ENCODE data around the gene KCNK5. TPM values are rescaled to one million over a fixed set of nuclear protein-coding genes. Genes with fewer than 3 reads are reported as not detected.

KCNK5 gene
- total RNA-seq, 1 donor from 2014 or later: 0.87 TPM

DNA sequence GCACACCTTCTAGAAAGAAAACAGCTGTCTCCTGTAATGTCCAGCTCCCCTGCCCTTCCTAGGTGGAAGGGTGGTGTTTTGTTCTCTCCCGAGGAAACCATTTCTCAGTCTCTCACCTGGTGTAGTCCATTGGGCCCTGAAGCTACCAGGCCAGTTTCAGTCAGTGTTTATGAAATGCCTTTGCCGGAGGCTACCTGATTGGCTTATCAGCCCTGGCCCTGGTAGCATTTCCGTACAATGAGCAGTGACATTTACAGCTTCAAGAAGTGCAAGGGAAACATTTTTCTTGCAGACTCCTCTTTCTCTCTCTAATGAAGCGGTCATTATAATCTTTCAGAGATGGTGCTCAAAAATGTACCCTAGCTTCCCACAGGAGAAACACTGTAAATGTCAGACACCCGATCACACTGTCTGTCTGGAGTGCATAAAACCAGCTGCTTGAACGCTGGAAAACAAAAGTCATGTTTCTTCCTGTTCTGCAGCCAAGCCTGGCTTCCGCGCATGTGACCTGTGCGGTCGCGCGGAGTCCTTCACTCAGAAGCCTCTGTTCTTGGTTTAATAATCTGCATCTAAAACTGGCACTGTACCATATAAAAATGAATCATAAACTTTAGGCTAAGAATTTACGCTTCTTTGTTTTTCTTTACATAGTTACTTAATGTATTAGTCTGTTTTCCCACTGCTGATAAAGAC is 85.9 kb downstream of the KCNK5 start:
- no peak for DNase-seq (ENCODE audit: low spot score)

DNA sequence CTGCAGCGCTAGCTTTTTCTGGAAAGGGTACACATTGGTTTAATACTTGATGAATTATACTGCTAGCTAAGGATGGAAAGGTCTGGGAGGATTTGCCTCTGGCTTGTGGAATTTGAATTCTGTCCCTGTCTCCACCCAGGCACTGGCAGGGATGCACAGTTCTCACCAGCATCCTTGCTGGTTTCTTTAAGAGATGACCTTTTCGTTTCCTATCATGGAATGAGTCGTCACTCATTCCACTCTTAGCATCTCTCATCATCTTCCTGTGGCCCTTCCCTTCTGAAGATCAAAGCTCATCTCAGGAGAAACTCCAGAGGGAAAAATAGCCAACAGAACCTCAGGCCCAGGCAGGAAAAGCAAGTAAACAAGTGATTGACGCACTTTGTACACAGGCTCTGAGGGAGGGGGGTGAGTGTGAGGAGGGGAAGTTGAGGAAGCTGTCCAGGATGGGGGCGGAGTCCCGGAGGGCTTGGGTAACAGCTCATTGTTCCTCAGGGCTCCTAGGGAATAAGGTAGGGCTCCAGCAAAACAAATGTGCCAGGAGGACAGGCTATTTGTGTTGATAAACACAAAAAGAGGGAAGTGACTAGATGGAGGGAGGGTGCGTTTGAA is 88.6 kb downstream of the KCNK5 start:
- DNase-seq (ENCODE audit: low spot score): no peak

Other genes starting within 250 kb of the KCNK5 start
- gene GLP1R, start 180.7 kb downstream of the KCNK5 start, total RNA-seq: not detected
- 11.2 TPM for gene SAYSD1, start 114.3 kb downstream of the KCNK5 start, total RNA-seq
- 0.19 TPM for gene KCNK17, start 84.9 kb upstream of the KCNK5 start, total RNA-seq
- not detected for gene KCNK16, start 93.2 kb upstream of the KCNK5 start, total RNA-seq